Upper lobe of left lung (tissue), 6 donors: ENCODE results near the gene TECPR1. TPM values are rescaled to one million over a fixed set of nuclear protein-coding genes. Genes with fewer than 3 reads are reported as not detected.

Source experiments
- ATAC-seq, 2 donors: fragments of 200-7000 bp; cut with Tn5 transposase; one replicate each; pipeline ENCODE4 v1.9.1; 2022; ENCODE audit warnings: mild to moderate bottlenecking in 2 of 2, moderate library complexity in 2 of 2; ENCODE audit not compliant: low FRiP score in 2 of 2
- DNase-seq, 2 donors: peaks; one replicate each; pipeline ENCODE4 v3.0.0-alpha.2; 2019 to 2020
- H3K27ac ChIP-seq, 4 donors: fragments of 200-600 bp; sonication (generic); one replicate each; pipeline ENCODE4 v1.5.1; 2016 to 2019
- H3K27me3 ChIP-seq, 4 donors: fragments of 200-600 bp; sonication (generic); one replicate each; pipeline ENCODE4 v1.5.1; 2017 to 2019
- H3K36me3 ChIP-seq, 4 donors: fragments of 200-600 bp; sonication (generic); one replicate each; pipeline ENCODE4 v1.5.1; 2016 to 2019
- H3K4me1 ChIP-seq, 4 donors: fragments of 200-600 bp; sonication (generic); one replicate each; pipeline ENCODE4 v1.5.1; 2018 to 2019
- H3K4me3 ChIP-seq, 4 donors: fragments of 200-600 bp; sonication (generic); one replicate each; pipeline ENCODE4 v1.5.1; 2017 to 2019; ENCODE audit warnings: mild to moderate bottlenecking in 2 of 4, moderate library complexity in 1 of 4
- H3K9me3 ChIP-seq, 4 donors: fragments of 200-600 bp; sonication (generic); one replicate each; pipeline ENCODE4 v1.5.1; 2018 to 2019
- CTCF ChIP-seq, 6 experiments: fragments of 450-650 bp in 4 of 6; fragments of 200-600 bp in 2 of 6; sonication (generic) in 2 of 6; IDR thresholded peaks; one replicate each; pipeline ENCODE4 v1.5.1; 2016 to 2019; ENCODE audit warnings: antibody characterized with exemption in 6 of 6
- EP300 ChIP-seq, 4 donors: sonication (generic); formaldehyde crosslinking; IDR thresholded peaks; one replicate each; pipeline ENCODE4 v1.5.1; 2017; ENCODE audit warnings: antibody characterized with exemption in 4 of 4, control low read depth in 2 of 4
- POLR2A ChIP-seq, 4 donors: fragments of 450-650 bp; IDR thresholded peaks; one replicate each; pipeline ENCODE4 v1.5.1; 2016 to 2017; ENCODE audit warnings: antibody characterized with exemption in 4 of 4, mild to moderate bottlenecking in 2 of 4
- POLR2AphosphoS5 ChIP-seq, 2 donors: sonication (generic); formaldehyde crosslinking; IDR thresholded peaks; one replicate each; pipeline ENCODE4 v1.5.1; 2017; ENCODE audit warnings: antibody characterized with exemption in 2 of 2
- WGBS, 2 donors: methylation state at CpG; one replicate each; pipeline ENCODE4 v1.1.5; 2017 to 2018; 5-methylcytosine and 5-hydroxymethylcytosine counted together
- total RNA-seq, 6 donors: library from RNA; depleted of rRNA in 4 of 6; stranded (reverse); fragments of >200 nt in 4 of 6; gene quantifications; one replicate each; pipeline versions ENCODE4 v1.1.0 to v1.2.1, GENCODE V29; 2016 to 2021
- donor health status: DM: no; HTN: no; CAD: no; lungs with moderate emphysema.
- donor health status: DM: no; HTN: yes; CAD: no; lungs with severe emphysema.

Gene TECPR1
- total RNA-seq, 6 donors from 2014 or later: 16.6 to 101 (median 55.0) TPM

- DNase-seq: peak; percentile 20 to 82
- Histone ChIP-seq H3K27me3 (peaks cover 0 to 12% (median 0%) of the 10 kb centered on the region in 4 donors), H3K27ac (no peak overlapping the region), H3K4me1 (peaks cover 4 to 18% (median 7%) of the 10 kb centered on the region in 4 donors), H3K36me3 (peaks cover 5 to 25% (median 16%) of the 10 kb centered on the region in 4 donors), H3K9me3 (no peaks in the 10 kb centered on the region), H3K4me3 (no peak overlapping the region)
- whole genome bisulfite sequencing, 2 donors: 87 to 90% methylated on average over 25 of the region's 30 CpGs
- TF ChIP-seq CTCF (IDR thresholded peaks at IDR 0.05): no peak
- TF ChIP-seq EP300 (IDR thresholded peaks at IDR 0.05): no peak
- no peak for TF ChIP-seq POLR2AphosphoS5 (IDR thresholded peaks at IDR 0.05)
- TF ChIP-seq POLR2A (IDR thresholded peaks at IDR 0.05): no peak
- peak in 1 of 2 donors; percentile 15 for ATAC-seq
These were observed 39.4 kb downstream of the TECPR1 start for GRCh38 chr7:98212532-98213041.

GRCh38 chr7:98211676-98212531 is 40.1 kb downstream of the TECPR1 start:
- H3K4me1 ChIP-seq: peaks cover 4 to 18% (median 7%) of the 10 kb centered on the region in 4 donors
- H3K36me3 ChIP-seq: peaks cover 3 to 25% (median 15%) of the 10 kb centered on the region in 4 donors
- H3K9me3 ChIP-seq: no peaks in the 10 kb centered on the region
- peaks cover 0 to 12% (median 0%) of the 10 kb centered on the region in 4 donors for H3K27me3 ChIP-seq
- WGBS, 2 donors: 88 to 92% methylated on average over 21 to 43 of the region's 49 CpGs
- no peak overlapping the region for H3K27ac ChIP-seq
- no peak for ATAC-seq
- peak; percentile 21 to 83 for DNase-seq
- TF ChIP-seq POLR2A (IDR thresholded peaks at IDR 0.05) (no peak), POLR2AphosphoS5 (IDR thresholded peaks at IDR 0.05) (no peak), CTCF (IDR thresholded peaks at IDR 0.05) (no peak), EP300 (IDR thresholded peaks at IDR 0.05) (no peak)
- peak overlapping the region in 3 of 4 donors; percentile 40 to 50 (median 43) for H3K4me3 ChIP-seq

- peaks cover 0 to 12% (median 0%) of the 10 kb centered on the region in 4 donors for H3K27me3 ChIP-seq
- TF ChIP-seq POLR2A (IDR thresholded peaks at IDR 0.05): no peak
- TF ChIP-seq CTCF (IDR thresholded peaks at IDR 0.05): no peak
- no peak for TF ChIP-seq POLR2AphosphoS5 (IDR thresholded peaks at IDR 0.05)
- TF ChIP-seq EP300 (IDR thresholded peaks at IDR 0.05): no peak
- H3K4me3 ChIP-seq: peak within 1 kb of the TSS; percentile 16 to 50 (median 42)
- H3K4me1 ChIP-seq: peaks cover 4 to 18% (median 7%) of the 10 kb centered on the region in 4 donors
- H3K9me3 ChIP-seq: no peaks in the 10 kb centered on the region
- ATAC-seq (no peak), DNase-seq (peak; percentile 63 to 93)
- peaks cover 0 to 25% (median 18%) of the 10 kb centered on the region in 4 donors for H3K36me3 ChIP-seq
- WGBS, 2 donors: no CpG with 5 or more reads among the region's 45 CpGs
- H3K27ac ChIP-seq: no peak within 1 kb of the TSS
These were observed 40.8 kb downstream of the TECPR1 start, which contains the start of gene BHLHA15 for GRCh38 chr7:98211221-98211675. BHLHA15 (plus strand) TSS chr7:98211439; CDS start chr7:98212310, 871 bp downstream.

GRCh38 chr7:98210513-98211220 is 41.4 kb downstream of the TECPR1 start:
- Histone ChIP-seq H3K36me3 (peaks cover 5 to 25% (median 20%) of the 10 kb centered on the region in 4 donors), H3K4me3 (peak overlapping the region; percentile 16 to 50 (median 42)), H3K27me3 (peaks cover 0 to 12% (median 0%) of the 10 kb centered on the region in 4 donors), H3K4me1 (peaks cover 4 to 18% (median 7%) of the 10 kb centered on the region in 4 donors), H3K9me3 (no peaks in the 10 kb centered on the region), H3K27ac (no peak overlapping the region)
- no peak for TF ChIP-seq EP300 (IDR thresholded peaks at IDR 0.05)
- no peak for TF ChIP-seq POLR2A (IDR thresholded peaks at IDR 0.05)
- TF ChIP-seq POLR2AphosphoS5 (IDR thresholded peaks at IDR 0.05): no peak
- ATAC-seq (no peak), DNase-seq (peak; percentile 46 to 82)
- WGBS, 2 donors: 6 to 11% methylated on average over 7 to 16 of the region's 49 CpGs
